HG02973 (cell line): ENCODE data around the gene PMF1.
"Not testable (repeated sequence)": the region's sequence is repeated elsewhere in the genome, so short reads cannot be mapped to it uniquely, and the experiment has no call there.

Experiments used
- ATAC-seq: cut with Tn5 transposase; IDR thresholded peaks from one replicate; pipeline ENCODE4 v1.9.1; 2021; ENCODE audit warnings: moderate library complexity; ENCODE audit not compliant: unreplicated experiment

Gene PMF1, protein sequence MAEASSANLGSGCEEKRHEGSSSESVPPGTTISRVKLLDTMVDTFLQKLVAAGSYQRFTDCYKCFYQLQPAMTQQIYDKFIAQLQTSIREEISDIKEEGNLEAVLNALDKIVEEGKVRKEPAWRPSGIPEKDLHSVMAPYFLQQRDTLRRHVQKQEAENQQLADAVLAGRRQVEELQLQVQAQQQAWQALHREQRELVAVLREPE

DNA sequence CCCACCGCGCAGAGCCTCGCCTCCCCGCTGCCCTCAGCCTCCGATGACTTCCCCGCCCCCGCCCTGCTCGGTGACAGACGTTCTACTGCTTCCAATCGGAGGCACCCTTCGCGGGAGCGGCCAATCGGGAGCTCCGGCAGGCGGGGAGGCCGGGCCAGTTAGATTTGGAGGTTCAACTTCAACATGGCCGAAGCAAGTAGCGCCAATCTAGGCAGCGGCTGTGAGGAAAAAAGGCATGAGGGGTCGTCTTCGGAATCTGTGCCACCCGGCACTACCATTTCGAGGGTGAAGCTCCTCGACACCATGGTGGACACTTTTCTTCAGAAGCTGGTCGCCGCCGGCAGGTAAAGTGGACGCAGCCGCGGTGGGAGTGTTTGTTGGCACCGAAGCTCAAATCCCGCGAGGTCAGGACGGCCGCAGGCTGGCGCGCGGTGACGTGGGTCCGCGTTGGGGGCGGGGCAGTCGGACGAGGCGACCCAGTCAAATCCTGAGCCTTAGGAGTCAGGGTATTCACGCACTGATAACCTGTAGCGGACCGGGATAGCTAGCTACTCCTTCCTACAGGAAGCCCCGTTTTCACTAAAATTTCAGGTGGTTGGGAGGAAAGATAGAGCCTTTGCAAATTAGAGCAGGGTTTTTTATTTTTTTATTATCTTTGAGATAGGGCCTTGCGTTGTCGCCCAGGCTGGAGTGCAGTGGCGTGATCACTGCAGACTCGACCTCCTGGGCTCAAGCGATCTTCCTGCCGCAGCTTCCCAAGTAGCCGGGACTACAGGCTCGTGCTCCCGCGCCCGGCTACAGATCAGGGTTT, at the start of gene PMF1:
Gene PMF1 (plus strand): TSS at position 175 of the 811 bp plus-strand sequence. CDS start 9 bp downstream, at position 184.
- peak; percentile 77 for ATAC-seq

DNA sequence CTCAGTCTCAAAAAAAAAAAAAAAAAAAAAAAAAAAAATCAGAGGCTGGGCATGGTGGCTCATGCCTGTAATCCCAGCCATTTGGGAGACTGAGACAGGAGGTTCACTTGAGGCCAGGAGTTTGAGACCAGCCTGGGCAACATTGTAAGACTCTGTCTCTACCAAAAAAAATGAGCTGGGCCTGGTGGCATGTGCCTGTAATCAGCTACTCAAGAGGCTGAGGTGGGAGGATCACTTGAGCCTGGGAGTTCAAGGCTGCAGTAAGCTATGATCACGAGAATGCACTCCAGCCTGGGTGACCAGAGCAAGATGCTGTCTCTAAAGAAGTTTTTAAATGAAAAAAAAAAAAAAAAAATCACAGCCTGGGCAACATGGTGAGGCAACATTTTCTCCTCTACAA, 49.1 kb upstream of the PMF1 start:
- ATAC-seq = no peak

DNA sequence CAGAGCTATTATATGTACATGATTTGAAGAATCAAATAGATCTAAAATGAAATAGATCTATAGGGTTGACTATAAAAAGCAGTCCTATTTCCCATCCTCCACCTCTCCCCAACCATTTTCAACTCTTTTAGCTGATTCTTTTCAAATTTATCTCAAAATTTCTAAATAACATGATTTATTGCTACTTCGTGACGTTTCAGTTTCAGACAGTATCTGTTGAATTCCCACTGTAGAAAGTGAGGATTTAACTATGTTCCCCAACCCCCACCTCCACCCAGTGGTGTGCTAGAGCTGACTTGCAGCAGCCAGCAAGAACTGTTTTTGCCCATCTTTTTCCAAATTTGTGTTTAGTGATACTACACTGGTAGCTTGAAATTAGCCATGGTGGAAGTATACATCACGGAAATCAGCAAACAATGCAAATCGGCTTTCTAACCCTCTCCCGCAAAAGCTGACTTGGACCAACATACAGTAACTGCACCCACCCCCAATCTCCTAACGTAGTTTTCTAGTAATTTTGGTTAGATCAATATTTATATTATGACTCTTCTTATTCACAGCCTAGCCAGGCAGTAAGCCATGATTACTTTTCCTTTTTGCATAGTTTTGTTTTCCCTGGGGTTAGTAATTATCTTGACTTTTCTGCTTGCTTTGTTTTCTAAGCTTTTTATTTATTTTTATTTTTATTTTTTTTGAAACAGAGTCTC, 48.5 kb upstream of the PMF1 start:
- ATAC-seq = no peak

DNA sequence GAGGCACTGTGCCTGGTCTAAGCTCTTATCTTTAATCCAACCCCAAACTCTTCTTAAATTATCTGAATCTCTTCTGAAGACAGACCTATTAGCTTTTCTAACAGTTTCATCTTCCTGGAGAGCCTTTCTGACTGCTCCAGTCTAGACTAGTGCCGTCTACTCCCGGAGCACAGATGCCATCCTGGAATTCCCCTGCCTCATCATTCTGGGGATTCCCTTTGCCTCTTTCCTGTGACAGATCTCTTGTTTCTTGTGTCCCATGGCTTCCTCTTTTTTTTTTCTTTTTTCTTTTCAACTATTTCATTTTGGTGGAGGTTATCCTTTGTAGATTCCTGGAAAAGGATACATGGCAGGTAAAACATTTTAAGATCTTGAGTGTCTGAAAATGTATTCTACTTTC, 47.7 kb upstream of the PMF1 start:
- no peak for ATAC-seq

DNA sequence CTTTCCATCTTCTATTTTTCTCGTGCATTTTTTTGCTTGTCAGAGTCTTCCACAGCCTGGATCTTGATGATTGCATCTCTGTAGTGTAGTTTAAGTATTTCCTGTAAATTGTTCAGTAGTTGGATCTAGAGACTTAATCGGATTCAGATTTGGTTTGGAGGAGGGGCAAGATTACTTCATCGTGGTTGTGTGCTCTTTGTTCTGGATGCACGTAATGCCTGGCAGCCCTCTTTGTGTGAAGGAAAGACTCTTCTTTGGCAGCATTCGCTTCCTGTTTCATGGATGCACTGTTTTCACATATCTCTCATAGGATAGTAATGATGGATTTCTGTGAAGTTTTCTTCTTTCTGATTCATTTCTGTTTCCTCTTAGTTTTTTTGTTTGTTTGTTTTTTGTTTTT, 45.3 kb upstream of the PMF1 start:
- ATAC-seq = no peak

DNA sequence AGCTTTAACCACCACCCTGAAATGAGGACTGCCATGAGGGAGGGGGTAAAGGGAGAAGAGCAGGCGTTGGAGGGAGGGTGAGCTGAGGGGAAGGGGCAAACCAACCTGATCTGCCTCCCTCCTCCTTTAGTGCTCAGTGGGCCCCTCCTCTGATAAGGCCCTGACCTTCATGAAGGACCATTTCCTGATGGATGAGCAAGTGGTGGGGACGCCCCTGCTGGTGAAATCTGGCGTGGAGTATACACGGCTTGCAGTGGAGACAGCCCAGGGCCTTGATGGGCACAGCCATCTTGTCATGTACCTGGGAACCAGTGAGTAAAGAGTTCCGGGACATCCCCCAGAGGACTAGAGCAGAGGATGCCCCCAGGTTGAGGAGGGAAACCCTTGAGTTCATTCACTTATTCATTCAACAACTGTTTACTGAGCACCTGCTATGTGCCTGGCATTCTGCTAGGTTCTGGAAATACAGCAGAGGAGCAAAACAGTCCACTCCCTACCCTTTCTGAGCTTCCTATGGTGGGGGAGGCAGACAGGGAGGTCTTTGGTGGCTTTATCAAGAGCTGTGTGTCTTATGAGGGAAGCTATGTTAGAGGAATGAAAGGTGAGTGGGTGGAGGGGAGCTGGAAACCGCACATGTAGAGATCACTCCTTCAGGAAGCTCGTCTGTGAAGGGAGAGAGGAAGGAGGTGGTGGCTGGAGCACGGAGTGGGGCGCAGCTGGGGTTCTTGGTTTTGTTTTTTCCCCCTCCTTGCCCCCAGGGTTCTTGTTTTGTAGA, 39.9 kb upstream of the PMF1 start:
- no peak for ATAC-seq

DNA sequence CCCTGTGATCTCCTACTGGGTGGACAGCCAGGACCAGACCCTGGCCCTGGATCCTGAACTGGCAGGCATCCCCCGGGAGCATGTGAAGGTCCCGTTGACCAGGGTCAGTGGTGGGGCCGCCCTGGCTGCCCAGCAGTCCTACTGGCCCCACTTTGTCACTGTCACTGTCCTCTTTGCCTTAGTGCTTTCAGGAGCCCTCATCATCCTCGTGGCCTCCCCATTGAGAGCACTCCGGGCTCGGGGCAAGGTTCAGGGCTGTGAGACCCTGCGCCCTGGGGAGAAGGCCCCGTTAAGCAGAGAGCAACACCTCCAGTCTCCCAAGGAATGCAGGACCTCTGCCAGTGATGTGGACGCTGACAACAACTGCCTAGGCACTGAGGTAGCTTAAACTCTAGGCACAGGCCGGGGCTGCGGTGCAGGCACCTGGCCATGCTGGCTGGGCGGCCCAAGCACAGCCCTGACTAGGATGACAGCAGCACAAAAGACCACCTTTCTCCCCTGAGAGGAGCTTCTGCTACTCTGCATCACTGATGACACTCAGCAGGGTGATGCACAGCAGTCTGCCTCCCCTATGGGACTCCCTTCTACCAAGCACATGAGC, 36.1 kb upstream of the PMF1 start:
- no peak for ATAC-seq

DNA sequence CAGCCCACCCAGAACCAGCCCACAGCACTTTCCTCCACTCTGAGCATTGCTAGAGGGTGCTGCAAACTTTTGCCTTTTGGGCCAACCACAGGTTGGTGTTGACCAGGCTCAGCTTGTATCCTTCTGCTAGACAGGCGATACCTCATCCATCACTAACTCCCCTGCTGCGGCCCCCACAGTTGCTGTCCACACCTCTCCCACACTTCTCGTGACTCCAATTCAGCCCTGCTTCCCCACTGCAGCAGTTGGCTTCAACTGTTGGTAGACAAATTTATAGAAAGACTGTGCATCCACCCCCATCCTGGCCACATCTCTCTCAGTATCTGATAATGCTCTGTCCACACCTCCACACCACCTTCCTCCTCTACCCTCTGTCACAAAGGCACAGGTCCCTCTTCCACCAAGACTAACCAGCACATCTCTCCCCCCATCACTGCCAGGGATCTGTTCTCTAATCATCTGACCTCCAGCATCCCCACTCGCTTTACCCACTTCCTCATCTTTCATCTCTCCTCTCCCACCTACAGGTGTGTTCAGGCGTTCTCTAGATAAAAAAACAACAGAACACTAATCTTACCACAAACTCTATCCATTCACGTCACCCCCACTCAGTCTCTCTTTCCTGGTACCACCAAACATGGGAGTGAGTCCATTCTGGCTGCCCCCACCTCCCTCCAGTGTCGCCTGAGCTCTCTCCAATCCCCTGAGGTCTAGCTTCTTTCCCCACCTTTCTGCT, 34.7 kb upstream of the PMF1 start:
- no peak for ATAC-seq

DNA sequence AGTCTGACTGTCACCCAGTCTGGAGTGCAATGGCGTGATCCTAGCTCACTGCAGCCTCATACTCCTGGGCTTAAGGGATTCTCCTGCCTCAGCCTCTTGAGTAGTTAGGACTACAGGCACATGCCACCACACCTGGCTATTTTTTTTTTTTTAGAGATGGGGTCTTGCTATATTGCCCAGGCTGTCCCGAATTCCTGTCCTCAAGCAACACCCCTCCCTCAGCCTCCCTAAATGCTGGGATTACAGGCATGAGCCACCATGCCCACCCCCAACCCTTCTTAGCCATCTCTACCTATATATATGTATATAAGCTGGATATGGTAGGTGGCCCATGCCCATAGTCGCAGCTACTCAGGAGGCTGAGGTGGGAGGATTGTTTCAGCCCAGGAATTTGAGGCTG, 32.3 kb upstream of the PMF1 start:
- no peak for ATAC-seq

DNA sequence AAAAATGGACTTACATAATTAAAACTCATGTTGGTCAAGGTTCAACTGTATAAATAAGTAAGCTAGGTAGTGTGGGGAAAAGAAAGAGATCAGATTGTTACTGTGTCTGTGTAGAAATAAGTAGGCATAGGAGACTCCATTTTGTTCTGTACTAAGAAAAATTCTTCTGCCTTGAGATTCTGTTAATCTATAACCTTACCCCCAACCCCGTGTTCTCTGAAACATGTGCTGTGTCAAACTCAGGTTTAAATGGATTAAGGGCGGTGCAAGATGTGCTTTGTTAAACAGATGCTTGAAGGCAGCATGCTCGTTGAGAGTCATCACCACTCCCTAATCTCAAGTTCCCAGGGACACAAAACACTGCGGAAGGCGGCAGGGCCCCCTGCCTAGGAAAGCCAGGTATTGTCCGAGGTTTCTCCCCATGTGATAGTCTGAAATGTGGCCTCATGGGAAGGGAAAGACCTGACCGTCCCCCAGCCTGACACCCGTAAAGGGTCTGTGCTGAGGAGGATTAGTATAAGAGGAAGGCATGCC, 31.3 kb upstream of the PMF1 start:
- not testable (repeated sequence) for ATAC-seq

DNA sequence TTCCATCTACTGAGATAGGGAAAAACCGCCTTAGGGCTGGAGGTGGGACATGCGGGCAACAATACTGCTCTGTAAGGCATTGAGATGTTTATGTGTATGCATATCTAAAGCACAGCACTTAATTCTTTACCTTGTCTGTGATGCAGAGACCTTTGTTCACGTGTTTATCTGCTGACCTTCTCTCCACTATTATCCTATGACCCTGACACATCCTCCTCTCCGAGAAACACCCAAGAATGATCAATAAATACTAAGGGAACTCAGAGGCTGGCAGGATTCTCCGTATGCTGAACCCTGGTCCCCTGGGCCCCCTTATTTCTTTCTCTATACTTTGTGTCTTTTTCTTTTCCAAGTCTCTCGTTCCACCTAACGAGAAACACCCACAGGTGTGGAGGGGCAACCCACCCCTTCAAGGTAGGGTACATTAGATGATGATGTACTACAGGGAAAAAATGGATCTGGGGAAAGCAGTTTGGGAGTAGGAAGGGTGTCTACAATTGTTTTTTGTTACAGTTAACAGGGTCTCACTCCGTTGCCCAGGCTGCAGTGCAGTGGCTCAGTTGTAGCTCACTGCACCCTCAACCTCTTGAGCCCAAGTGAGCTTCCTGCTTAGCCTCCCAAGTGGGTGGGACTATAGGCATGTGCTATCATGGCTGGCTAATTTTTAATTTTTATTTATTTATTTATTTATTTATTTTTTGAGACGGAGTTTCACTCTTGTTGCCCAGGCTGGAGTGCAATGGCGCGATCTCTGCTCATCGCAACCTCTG, 30.6 kb upstream of the PMF1 start:
- not testable (repeated sequence) for ATAC-seq

DNA sequence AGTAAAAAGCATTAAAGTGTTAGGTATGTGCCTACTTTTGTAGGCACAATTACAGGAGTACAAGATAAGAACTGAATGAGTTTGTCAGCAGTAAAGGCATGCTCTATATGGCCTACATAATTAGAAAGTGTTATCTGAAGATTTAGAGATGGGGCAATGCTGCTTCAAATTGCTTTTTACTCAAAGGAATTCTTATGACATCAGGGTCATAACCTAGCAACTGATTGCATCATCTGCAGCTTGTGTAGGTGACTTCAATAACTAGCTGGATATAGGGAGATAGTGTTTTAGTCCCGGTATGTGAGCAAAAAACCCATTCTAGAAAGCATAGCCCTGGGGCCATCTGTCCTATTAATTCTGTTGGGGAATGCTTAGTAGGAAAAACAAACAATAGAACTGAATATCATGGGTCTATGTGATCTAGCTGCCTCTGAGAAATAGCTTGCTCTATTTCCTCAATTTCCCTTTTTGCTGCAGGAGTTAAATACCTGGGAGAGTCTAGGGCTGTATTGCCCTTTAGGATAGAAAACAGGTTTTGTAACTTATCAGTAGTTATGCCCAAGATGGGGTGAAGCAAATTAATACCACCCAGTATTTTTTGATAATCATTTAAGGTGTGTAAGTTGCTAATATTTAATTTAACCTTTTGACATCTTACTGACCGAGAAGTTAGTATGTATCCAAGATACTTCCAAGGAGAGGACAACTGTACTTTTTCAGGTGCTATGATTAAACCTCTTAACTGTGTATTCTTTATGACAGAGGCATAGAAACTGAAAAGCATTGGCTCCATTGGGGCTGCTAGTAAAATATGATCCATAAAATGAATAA, 26.2 kb upstream of the PMF1 start:
- not testable (repeated sequence) for ATAC-seq

DNA sequence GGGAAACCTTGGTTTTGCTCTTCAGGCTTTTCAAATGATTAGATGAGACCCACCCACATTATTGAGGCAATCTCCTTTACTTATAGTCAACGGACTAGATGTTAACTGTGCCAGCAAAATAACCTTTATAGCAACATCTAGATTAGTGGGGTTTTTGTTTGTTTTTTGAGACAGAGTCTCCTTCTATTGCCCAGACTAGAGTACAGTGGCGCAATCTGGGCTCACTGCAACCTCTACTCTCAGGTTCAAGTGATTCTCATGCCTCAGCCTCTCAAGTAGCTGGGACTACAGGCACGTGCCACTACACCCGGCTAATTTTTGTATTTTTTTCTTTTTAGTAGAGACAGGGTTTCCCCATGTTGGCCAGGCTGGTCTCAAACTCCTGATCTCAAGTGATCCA, 22.5 kb upstream of the PMF1 start:
- not testable (repeated sequence) for ATAC-seq

DNA sequence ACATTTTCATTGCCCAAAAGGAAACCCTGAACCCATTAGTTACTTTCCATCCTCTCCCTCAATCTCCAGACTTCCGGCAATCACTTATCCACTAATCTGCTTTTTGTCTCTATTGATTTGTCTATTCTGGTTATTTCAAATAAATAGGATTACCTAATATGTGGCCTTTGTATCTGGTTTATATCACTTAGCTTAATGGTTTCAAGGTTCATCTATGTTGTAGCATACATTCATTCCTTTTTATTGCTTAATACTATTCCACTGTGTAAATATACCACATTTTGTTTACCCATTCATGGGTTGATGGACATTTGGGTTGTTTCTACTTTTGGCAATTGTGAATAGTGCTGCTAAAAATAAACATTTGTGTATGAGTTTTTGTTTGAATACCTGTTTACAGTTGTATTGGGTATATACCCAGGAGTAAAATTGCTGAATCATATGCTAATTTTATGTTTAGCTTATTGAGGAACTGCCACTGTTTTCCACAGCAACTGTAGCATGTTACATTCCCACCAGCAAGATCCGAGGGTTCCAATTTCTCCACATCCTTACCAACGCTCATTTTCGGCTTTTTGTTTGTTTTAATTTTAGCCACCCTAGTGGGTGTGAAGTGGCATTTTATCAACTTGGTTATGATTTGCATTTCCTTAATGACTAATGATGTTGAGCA, 21.4 kb upstream of the PMF1 start:
- no peak for ATAC-seq

DNA sequence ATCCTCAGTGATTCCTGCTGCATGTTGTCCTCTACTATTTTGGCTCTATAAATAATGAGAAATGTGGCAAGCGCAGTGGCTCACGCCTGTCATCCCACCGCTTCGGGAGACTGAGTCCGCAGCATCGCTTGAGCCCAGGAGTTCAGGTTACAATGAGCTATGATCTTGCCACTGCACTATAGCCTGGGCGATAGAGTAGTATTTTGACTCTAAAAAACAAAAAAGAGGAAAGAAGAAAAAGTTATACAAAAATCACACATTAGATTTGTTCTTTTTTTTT, 19.7 kb upstream of the PMF1 start:
- ATAC-seq = no peak

DNA sequence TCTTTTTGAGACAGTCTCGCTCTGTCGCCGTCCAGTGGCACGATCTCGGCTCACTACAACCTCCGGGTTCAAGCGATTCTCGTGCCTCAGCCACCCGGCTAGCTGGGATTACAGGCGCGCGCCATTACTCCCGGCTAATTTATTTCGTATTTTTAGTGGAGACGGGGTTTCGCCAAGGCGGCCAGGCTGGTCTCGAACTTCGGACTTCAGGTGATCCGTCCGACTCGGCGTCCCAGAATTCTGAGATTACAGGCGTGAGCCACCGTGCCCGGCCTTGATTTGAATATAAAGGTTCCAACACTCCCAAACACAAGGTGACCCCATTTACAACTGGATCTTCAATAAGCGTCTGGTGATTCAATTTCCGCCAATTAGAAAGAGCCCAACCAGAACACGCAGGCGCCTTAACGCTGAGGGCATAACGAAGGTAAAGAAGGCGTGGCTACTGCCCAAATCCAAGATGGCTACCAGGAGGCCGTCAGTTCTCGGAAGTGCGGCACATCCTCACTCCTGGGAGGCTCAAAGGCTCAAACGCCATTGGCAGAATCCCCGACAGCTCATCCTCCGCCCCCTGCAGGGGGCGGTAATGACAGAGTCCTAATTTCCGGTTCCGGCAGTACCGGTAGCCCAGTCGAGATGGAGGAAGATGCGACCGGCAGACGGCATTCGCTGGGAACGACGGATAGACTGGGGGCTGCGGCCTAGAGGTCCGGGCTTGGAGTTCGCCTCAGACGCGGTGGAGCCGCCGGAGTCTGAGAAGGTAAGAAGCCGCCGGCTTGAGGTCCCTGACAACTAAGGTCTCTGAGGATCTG, 19.1 kb upstream of the PMF1 start, which contains the start of gene SLC25A44:
Gene SLC25A44 (plus strand): TSS at position 617 of the 812 bp plus-strand sequence. CDS start 5,744 bp downstream, outside the sequence.
- peak; percentile 91 for ATAC-seq

DNA sequence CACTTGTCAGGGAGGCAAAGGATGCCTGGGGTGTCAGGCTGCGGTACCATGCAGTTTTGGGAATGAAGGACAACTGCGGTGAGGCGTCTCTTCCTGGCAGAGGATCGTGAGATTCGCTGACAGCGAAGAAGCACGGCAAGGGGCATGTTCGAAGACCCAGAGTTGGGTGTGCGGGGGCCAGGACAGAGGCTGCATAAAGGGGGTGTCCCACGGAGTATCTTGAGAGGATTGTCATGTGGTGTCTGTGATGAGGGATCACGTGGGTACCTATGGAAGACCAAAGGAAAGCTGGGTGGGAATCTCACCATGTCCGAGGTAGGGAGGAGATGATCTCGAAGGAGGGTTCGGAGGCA, 18.5 kb upstream of the PMF1 start:
- ATAC-seq = no peak
